Smooth muscle cell of the brain vasculature (primary cell): ENCODE results near the gene SOX6.
A peak's percentile ranks its signal among the peaks of the same experiment; 100 is the strongest.

Source experiments
- DNase-seq: peaks from one replicate; pipeline ENCODE4 v3.0.0-alpha.2; 2012; ENCODE audit warnings: low read depth, low spot score

The SOX6 gene

GRCh38 chr11:15968461-15969130 is 387.8 kb downstream of the SOX6 start:
- no peak for DNase-seq

GRCh38 chr11:15967966-15968365 is 388.4 kb downstream of the SOX6 start:
- no peak for DNase-seq

GRCh38 chr11:15967166-15967565 is 389.2 kb downstream of the SOX6 start:
- no peak for DNase-seq

GRCh38 chr11:15965562-15966250 is 390.6 kb downstream of the SOX6 start:
- no peak for DNase-seq

GRCh38 chr11:15963266-15963665 is 393.1 kb downstream of the SOX6 start:
- no peak for DNase-seq

- no peak for DNase-seq
Observed at GRCh38 chr11:15958910-15959309, 397.4 kb downstream of the SOX6 start.

GRCh38 chr11:15957234-15957633 is 399.1 kb downstream of the SOX6 start:
- DNase-seq, result no peak

- DNase-seq, result no peak
Observed at GRCh38 chr11:15956302-15956701, 400.0 kb downstream of the SOX6 start.

- no peak for DNase-seq
Observed at GRCh38 chr11:15955595-15955994, 400.8 kb downstream of the SOX6 start.

- no peak for DNase-seq
Observed at GRCh38 chr11:15947681-15948648, 408.4 kb downstream of the SOX6 start.

- no peak for DNase-seq
Observed at GRCh38 chr11:15945726-15946125, 410.6 kb downstream of the SOX6 start.

GRCh38 chr11:15944460-15944859 is 411.9 kb downstream of the SOX6 start:
- no peak for DNase-seq

GRCh38 chr11:15943418-15944197 is 412.7 kb downstream of the SOX6 start:
- DNase-seq, result no peak

GRCh38 chr11:15942936-15943335 is 413.4 kb downstream of the SOX6 start:
- no peak for DNase-seq

- no peak for DNase-seq
Observed at GRCh38 chr11:15942126-15942525, 414.2 kb downstream of the SOX6 start.

- peak; percentile 6 for DNase-seq
Observed at GRCh38 chr11:15941206-15941770, 415.1 kb downstream of the SOX6 start.

GRCh38 chr11:15940462-15941205 is 415.7 kb downstream of the SOX6 start:
- no peak for DNase-seq

GRCh38 chr11:15938983-15939382 is 417.4 kb downstream of the SOX6 start:
- no peak for DNase-seq

- DNase-seq, result no peak
Observed at GRCh38 chr11:15938121-15938611, 418.2 kb downstream of the SOX6 start.

- DNase-seq, result no peak
Observed at GRCh38 chr11:15937601-15938120, 418.7 kb downstream of the SOX6 start.
